Adipocyte (in vitro differentiated cells): ENCODE data around the gene PROSER3.
"Not testable (repeated sequence)": the region's sequence is repeated elsewhere in the genome, so short reads cannot be mapped to it uniquely, and the experiment has no call there.

Source experiments
- DNase-seq: peaks from one replicate; pipeline ENCODE4 v3.0.0-alpha.2; 2015; ENCODE audit warnings: low read depth
- H3K27me3 ChIP-seq: replicated peaks from 2 replicates; pipeline ENCODE4 v1.7.0; 2013; ENCODE audit warnings: mild to moderate bottlenecking, low read length, moderate library complexity; ENCODE audit not compliant: control insufficient read depth, insufficient read depth
- H3K36me3 ChIP-seq: 2 replicates; pipeline ENCODE4 v1.7.0; 2013; ENCODE audit warnings: low read length, mild to moderate bottlenecking, moderate library complexity; ENCODE audit not compliant: control insufficient read depth, insufficient read depth, severe bottlenecking
- H3K4me1 ChIP-seq: 2 replicates; pipeline ENCODE4 v1.7.0; 2013; ENCODE audit warnings: mild to moderate bottlenecking, low read length, moderate library complexity; ENCODE audit not compliant: control insufficient read depth, insufficient read depth
- H3K4me3 ChIP-seq: 2 replicates; pipeline ENCODE4 v1.7.0; 2013; ENCODE audit warnings: mild to moderate bottlenecking, low read length, moderate library complexity
- H3K9ac ChIP-seq: 2 replicates; pipeline ENCODE4 v1.7.0; 2013; ENCODE audit warnings: mild to moderate bottlenecking, low read length, moderate library complexity
- H3K9me3 ChIP-seq: 2 replicates; pipeline ENCODE4 v1.7.0; 2013; ENCODE audit warnings: mild to moderate bottlenecking, low read length, moderate library complexity; ENCODE audit not compliant: control insufficient read depth

PROSER3 gene

DNA sequence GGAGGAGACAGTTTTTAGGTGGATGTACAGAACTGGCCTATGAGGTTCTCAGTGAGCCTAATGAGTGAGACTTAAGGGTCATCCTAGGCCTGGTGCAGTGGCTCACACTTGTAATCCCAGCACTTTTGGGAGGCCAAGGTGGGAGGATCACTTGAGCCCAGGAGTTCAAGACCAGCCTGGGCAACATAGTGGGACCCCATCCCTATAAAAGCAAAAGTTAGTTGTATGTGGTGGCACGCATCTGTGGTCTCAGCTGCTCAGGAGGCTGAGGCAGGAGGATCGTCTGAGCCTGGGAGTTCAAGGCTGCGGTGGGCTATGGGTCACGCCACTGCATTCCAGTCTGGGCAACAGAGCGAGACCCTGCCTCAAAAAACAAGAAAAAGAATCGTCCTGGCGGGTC is 33.8 kb upstream of the PROSER3 start:
- H3K36me3 ChIP-seq, result peaks cover 86% of the 10 kb centered on the region
- DNase-seq, H3K4me1 ChIP-seq, H3K9me3 ChIP-seq, H3K9ac ChIP-seq, H3K4me3 ChIP-seq, H3K27me3 ChIP-seq: not testable (repeated sequence)

GRCh38 chr19:35724560-35724959 is 33.4 kb upstream of the PROSER3 start:
- Histone ChIP-seq H3K4me3 (no peak overlapping the region), H3K4me1 (peaks cover 4% of the 10 kb centered on the region), H3K27me3 (no peaks in the 10 kb centered on the region), H3K9me3 (no peaks in the 10 kb centered on the region), H3K9ac (no peak overlapping the region), H3K36me3 (peaks cover 90% of the 10 kb centered on the region)
- no peak for DNase-seq

DNA sequence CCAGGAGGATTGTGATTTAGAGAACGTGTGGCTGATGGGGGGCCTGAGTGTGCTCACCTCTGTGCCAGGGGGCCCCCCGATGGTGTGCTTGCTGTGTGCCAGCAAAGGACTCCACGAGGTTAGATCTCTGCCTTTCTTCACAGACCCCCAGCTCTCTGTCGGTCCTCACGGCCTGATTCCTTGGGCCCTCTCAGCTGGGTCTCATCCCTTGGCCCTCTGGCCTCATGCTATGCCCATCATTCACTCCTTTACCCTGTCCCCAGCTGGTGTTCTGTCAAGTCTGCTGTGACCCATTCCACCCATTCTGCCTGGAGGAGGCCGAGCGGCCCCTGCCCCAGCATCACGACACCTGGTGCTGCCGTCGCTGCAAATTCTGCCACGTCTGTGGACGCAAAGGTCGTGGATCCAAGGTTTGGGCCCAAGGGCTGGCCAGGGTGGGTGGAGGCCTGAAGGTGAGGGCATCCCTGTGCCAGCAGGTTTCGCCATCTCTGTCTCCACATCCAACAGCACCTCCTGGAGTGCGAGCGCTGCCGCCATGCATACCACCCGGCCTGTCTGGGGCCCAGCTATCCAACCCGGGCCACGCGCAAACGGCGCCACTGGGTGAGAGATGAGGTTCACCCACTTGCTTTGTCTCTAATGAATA is 32.6 kb upstream of the PROSER3 start:
- Histone ChIP-seq H3K9ac (no peak overlapping the region), H3K9me3 (no peaks in the 10 kb centered on the region), H3K36me3 (peaks cover 94% of the 10 kb centered on the region), H3K4me3 (no peak overlapping the region), H3K4me1 (no peaks in the 10 kb centered on the region), H3K27me3 (no peaks in the 10 kb centered on the region)
- DNase-seq, result no peak

DNA sequence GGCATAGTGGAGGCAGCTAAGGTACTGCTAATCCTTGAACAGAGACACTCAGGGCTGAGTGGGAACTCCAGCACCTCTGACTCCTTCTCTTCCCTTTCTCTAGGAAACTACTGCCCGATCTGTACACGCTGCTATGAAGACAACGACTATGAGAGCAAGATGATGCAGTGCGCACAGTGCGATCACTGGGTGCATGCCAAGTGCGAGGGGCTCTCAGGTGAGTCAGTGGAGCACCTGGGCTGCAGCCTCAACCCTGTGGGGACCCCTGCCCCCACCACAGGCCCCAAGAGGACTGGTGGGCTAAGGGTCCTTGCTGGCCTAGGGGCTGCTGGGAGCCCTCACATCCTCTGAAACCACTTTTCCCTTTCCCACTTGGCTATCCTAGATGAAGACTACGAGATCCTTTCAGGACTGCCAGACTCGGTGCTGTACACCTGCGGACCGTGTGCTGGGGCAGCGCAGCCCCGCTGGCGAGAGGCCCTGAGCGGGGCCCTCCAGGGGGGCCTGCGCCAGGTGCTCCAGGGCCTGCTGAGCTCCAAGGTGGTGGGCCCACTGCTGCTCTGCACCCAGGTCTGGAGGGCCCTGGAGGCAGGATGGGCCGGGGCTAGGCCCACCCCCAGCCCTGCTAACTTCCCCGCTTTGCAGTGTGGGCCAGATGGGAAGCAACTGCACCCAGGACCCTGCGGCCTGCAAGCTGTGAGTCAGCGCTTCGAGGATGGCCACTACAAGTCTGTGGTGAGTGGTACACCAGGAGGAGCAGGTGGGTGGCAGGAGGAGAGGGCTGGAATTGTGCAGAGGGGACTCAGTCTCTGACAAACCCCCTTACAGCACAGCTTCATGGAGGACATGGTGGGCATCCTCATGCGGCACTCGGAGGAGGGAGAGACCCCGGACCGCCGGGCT is 30.7 kb upstream of the PROSER3 start:
- no peak for DNase-seq
- Histone ChIP-seq H3K4me3 (no peak overlapping the region), H3K27me3 (no peaks in the 10 kb centered on the region), H3K9ac (no peak overlapping the region), H3K36me3 (peaks cover 98% of the 10 kb centered on the region), H3K9me3 (no peaks in the 10 kb centered on the region), H3K4me1 (no peaks in the 10 kb centered on the region)

GRCh38 chr19:35727956-35728706 is 29.8 kb upstream of the PROSER3 start:
- Histone ChIP-seq H3K36me3 (peaks cover 90% of the 10 kb centered on the region), H3K4me1 (no peaks in the 10 kb centered on the region), H3K9ac (no peak overlapping the region), H3K9me3 (no peaks in the 10 kb centered on the region), H3K27me3 (no peaks in the 10 kb centered on the region), H3K4me3 (no peak overlapping the region)
- no peak for DNase-seq

DNA sequence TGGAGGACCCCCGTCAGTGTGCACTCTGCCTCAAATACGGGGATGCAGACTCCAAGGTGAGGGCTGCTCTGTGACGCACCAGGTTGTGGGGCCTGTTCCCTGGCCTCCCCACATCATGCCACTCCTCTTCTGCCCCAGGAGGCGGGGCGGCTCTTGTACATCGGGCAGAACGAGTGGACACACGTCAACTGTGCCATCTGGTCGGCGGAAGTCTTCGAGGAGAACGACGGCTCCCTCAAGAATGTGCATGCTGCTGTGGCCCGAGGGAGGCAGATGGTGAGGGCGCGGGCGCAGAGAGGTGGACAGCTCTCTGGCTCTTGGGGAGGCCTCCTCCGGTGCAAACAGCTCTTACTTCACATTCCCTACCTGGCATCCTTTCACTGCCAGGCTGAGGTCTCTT is 29.0 kb upstream of the PROSER3 start:
- Histone ChIP-seq H3K27me3 (no peaks in the 10 kb centered on the region), H3K36me3 (peaks cover 86% of the 10 kb centered on the region)
- no peak for DNase-seq

DNA sequence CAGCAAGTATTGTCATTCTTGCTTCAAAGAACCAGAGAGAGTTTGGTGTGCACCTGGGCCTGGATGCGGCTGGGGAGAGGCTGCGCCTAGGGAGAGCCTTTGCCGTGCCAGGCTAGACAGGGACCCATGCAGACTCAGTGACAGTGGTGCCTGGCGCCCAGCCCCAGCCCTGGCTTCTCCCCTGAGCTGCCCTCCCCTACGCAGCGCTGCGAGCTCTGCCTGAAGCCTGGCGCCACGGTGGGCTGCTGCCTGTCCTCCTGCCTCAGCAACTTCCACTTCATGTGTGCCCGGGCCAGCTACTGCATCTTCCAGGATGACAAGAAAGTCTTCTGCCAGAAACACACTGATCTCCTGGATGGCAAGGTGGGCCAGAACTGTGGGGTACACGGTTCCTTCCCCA is 28.2 kb upstream of the PROSER3 start:
- Histone ChIP-seq H3K9me3 (no peaks in the 10 kb centered on the region), H3K4me1 (peaks cover 8% of the 10 kb centered on the region), H3K36me3 (peaks cover 86% of the 10 kb centered on the region), H3K27me3 (no peaks in the 10 kb centered on the region), H3K9ac (no peak overlapping the region), H3K4me3 (no peak overlapping the region)
- DNase-seq, result no peak

More for the DNA sequence above, 29.0 kb upstream of the PROSER3 start:
- H3K4me1 ChIP-seq, result peaks cover 6% of the 10 kb centered on the region
- H3K9me3 ChIP-seq, result no peaks in the 10 kb centered on the region
- H3K4me3 ChIP-seq, result no peak overlapping the region
- H3K9ac ChIP-seq, result no peak overlapping the region

GRCh38 chr19:35730326-35730725 is 27.6 kb upstream of the PROSER3 start:
- H3K9me3 ChIP-seq, result no peaks in the 10 kb centered on the region
- H3K36me3 ChIP-seq, result peaks cover 85% of the 10 kb centered on the region
- H3K4me1 ChIP-seq, result peaks cover 8% of the 10 kb centered on the region
- DNase-seq, result no peak
- H3K9ac ChIP-seq, result no peak overlapping the region
- H3K4me3 ChIP-seq, result no peak overlapping the region
- no peaks in the 10 kb centered on the region for H3K27me3 ChIP-seq

DNA sequence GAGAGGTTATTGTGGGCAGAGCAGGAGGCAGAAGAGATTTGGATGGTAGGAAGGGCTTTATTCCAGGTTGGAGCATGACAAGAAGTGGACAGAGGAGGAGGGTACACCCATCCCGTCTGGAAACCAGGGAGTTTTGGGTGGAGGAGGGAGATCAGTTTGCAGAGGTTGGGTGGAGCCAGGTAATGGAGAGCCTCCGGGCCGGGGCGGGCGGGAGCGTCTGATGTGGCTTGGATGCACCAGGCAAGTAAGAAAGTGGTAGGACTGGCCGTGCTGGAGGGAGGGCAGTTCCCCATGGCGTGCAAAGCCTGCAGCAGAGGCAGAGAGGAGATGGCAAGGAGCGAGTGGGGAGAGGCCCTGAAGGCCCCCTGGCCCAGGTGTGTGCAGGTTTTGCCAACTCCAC is 26.6 kb upstream of the PROSER3 start:
- no peak for DNase-seq
- peaks cover 8% of the 10 kb centered on the region for H3K4me1 ChIP-seq
- peaks cover 81% of the 10 kb centered on the region for H3K36me3 ChIP-seq
- H3K9me3 ChIP-seq, result no peaks in the 10 kb centered on the region
- no peak overlapping the region for H3K9ac ChIP-seq
- H3K4me3 ChIP-seq, result no peak overlapping the region
- H3K27me3 ChIP-seq, result no peaks in the 10 kb centered on the region

- Histone ChIP-seq H3K27me3 (no peaks in the 10 kb centered on the region), H3K4me1 (peaks cover 8% of the 10 kb centered on the region), H3K36me3 (peaks cover 82% of the 10 kb centered on the region), H3K4me3 (no peak overlapping the region), H3K9me3 (no peaks in the 10 kb centered on the region), H3K9ac (no peak overlapping the region)
- DNase-seq, result no peak
These were observed 26.1 kb upstream of the PROSER3 start for GRCh38 chr19:35731779-35732405.
